Astrocyte of the cerebellum (primary cell): Measurements from ENCODE around the gene RRP1B.

Experiments used
- DNase-seq: peaks from one replicate; pipeline ENCODE4 v3.0.0-alpha.2; 2011; ENCODE audit warnings: low read depth
- H3K4me3 ChIP-seq: 2 replicates; pipeline ENCODE4 v1.5.1; 2011; ENCODE audit warnings: mild to moderate bottlenecking, low read depth, low read length, moderate library complexity
- CTCF ChIP-seq: IDR thresholded peaks from 2 replicates; pipeline ENCODE4 v1.5.1; 2012; ENCODE audit warnings: low read length, low read depth, moderate library complexity, mild to moderate bottlenecking; ENCODE audit errors: missing control alignments
- in situ Hi-C: cut with HindIII; loops from 2 replicates; pipeline ENCODE4 v1.10.0; 2017; ENCODE audit warnings: low sequenced_read_pairs

The RRP1B gene

GRCh38 chr21:43721939-43722338 is 62.6 kb downstream of the RRP1B start:
- H3K4me3 ChIP-seq = no peak overlapping the region
- TF ChIP-seq CTCF = no peak
- in situ Hi-C loops = no loop called here
- DNase-seq = no peak

GRCh38 chr21:43723648-43724047 is 64.3 kb downstream of the RRP1B start:
- no peak for TF ChIP-seq CTCF
- in situ Hi-C loops = no loop called here

GRCh38 chr21:43726686-43727518 is 67.5 kb downstream of the RRP1B start:
- no peak overlapping the region for H3K4me3 ChIP-seq
- DNase-seq = no peak
- TF ChIP-seq CTCF = no peak
- in situ Hi-C loops = no loop called here

More at GRCh38 chr21:43723648-43724047, 64.3 kb downstream of the RRP1B start:
- no peak for DNase-seq
- no peak overlapping the region for H3K4me3 ChIP-seq

- DNase-seq = no peak
Observed at GRCh38 chr21:43727519-43728153, 68.3 kb downstream of the RRP1B start.

GRCh38 chr21:43728154-43728466 is 68.8 kb downstream of the RRP1B start:
- in situ Hi-C loops = no loop called here
- H3K4me3 ChIP-seq = peak overlapping the region; percentile 42
- DNase-seq = no peak
- TF ChIP-seq CTCF = no peak

More at GRCh38 chr21:43727519-43728153, 68.3 kb downstream of the RRP1B start:
- in situ Hi-C loops = no loop called here
- no peak for TF ChIP-seq CTCF
- no peak overlapping the region for H3K4me3 ChIP-seq

- peak; percentile 10 for TF ChIP-seq CTCF
- DNase-seq = peak; percentile 92
- in situ Hi-C loops = no loop called here
- peak overlapping the region; percentile 42 for H3K4me3 ChIP-seq
Observed at GRCh38 chr21:43728467-43729390, 69.4 kb downstream of the RRP1B start.
